Fibroblast of the conjunctiva (primary cell): ENCODE data around the gene WDR87.
"Not testable (repeated sequence)": the region's sequence is repeated elsewhere in the genome, so short reads cannot be mapped to it uniquely, and the experiment has no call there.

Experiments used
- DNase-seq: peaks from one replicate; pipeline ENCODE4 v3.0.0-alpha.2; 2010; ENCODE audit warnings: low read depth

The WDR87 gene

DNA sequence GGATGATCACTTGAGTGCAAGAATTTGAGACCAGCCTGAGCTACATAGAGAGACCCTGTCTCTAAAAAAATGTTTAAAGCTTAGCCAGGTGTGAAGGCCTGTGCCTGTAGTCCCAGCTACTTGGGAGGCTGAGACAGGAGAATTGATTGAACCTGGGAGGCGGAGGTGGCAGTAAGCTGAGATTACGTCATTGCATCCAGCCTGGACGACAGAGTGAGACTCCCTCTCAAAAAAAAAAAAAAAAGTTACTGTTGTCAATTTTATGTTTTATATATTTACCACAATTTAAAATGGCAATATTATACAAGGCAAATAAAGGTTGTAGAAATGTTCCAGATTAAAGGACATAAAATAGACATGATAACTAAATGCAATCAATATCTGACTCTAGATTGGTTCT, 29.2 kb downstream of the WDR87 start:
- DNase-seq: no peak

GRCh38 chr19:37876032-37876431, 30.4 kb downstream of the WDR87 start:
- DNase-seq: no peak

DNA sequence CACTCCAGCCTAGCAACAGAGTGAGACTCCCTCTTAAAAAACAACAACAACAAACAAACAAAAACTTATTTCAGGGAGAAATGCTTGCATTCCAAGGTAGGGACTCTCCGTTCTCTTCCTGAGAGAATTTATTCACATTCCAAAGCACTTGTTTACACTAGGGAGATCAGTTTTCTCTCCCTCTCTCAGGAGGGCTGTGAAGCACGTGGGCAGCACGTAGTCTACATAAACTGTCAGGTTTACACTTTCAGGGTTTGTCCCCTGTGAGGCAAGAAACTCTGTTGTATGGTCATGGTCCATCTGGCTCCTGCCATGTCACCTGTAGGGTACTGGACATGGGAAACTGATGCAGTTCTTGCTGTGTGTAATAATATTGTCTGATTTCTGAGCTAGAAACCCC, 31.6 kb downstream of the WDR87 start:
- no peak for DNase-seq

DNA sequence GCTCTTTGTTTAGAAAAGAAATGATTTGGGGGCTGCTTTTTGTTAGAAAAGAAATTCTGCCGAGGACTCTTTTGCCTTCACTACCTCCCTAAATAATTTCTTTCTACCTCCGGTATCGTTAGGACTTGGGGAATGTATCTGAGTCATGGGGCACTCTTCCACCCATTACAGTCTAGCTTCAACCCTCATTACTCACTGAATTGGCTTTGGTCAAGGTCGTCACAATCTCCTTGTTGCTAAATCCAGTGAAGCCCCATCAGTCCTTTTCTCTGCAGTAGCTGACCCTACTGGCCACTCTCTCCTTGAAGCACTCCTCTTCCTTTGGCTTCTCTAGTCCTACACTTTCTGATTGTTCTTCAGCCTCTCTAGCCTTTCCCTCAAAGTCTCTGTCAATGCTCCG, 34.0 kb downstream of the WDR87 start:
- no peak for DNase-seq

- DNase-seq: no peak
Measured at GRCh38 chr19:37869766-37870340, 36.5 kb downstream of the WDR87 start.

DNA sequence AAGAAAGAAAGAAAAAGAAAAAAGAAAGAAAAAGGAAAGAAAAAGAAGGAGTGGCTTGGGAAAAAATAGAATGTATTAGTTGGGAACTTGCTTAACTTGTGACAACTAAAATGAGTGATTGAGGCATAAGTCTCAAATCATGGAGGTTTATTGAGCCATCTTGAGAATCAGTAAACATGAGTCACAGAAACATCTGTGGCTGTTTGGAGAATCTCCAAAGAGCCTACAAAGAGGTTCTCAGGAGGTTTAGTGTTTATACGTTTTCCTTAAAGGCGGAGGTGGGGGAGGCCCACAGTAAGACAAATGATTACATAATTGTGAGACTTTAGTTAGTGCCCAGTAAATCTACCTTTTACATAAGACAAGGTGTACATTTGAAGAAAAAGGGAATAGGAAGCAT, 38.6 kb downstream of the WDR87 start:
- DNase-seq: peak; percentile 10

- not testable (repeated sequence) for DNase-seq
Measured at GRCh38 chr19:37865930-37866329, 40.5 kb downstream of the WDR87 start.

DNA sequence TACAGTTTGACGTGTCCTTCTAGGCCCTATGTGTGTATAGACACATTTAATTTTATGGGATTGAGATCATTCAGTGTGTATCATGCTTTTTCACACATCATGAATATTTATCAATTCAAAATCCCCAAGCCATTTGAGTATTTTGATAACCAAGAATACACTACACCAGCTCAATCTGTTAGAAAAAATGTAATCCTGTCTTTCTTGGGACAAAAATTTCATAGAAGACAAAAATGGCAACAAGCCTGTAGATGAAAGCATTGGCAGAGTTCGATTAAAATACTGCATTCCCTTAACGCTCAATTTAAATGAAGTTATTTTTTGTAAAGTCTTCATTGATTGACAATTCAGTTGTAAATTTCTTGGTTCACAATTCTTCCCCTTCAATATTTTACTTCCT, 41.9 kb downstream of the WDR87 start:
- DNase-seq: no peak

- DNase-seq: peak; percentile 1
Measured at GRCh38 chr19:37855098-37855497, 51.3 kb downstream of the WDR87 start.

DNA sequence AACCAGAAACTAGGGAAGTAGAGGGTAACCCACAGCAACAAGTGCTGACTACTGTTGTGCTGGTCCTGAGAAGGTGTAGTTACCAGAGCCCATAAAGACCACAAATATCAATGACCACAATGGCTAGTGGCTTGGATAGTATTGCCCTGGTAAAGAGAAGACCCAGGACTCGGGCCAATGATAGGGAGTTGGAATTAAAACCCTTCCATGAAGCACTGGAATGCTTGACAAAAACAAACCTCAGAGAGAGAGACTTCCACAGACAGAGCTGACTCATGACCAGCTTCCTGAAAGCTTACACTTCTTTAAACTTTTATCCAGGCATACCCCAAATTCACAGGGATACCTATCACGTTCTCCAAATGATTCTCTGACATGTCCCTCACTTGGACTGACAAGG, 60.5 kb downstream of the WDR87 start:
- DNase-seq: no peak
